ENCODE measurements around the gene TULP3.

The TULP3 gene

GRCh38 chr12:2853626-2854025 lies 37.1 kb upstream of the TULP3 start:
- Histone ChIP-seq H3K27ac (ENCODE audit: insufficient read depth in 1 of 2, low read depth in 1 of 2, low read length in 2 of 2, poor library complexity in 1 of 2, severe bottlenecking in 2 of 2) (no peak overlapping the region), H3K4me1 (ENCODE audit: control extremely low read depth in 1 of 4, control insufficient read depth in 4 of 4, insufficient read depth in 4 of 4, low read length in 3 of 4) (no peaks in the 10 kb centered on the region), H3K4me3 (ENCODE audit: control insufficient read depth in 1 of 7, extremely low read depth in 1 of 7, insufficient read depth in 4 of 7, low read depth in 2 of 7, low read length in 6 of 7) (no peak overlapping the region), H3K36me3 (ENCODE audit: control insufficient read depth in 4 of 4, insufficient read depth in 4 of 4, low read length in 3 of 4) (peaks cover under 1 to 16% (median 10%) of the 10 kb centered on the region in 4 experiments), H3K9me3 (ENCODE audit: control extremely low read depth in 1 of 5, control insufficient read depth in 4 of 5, insufficient read depth in 2 of 5, low read depth in 1 of 5, low read length in 4 of 5) (no peaks in the 10 kb centered on the region), H3K27me3 (replicated peaks in 2 of 5; ENCODE audit: control insufficient read depth in 4 of 5, insufficient read depth in 5 of 5, low read length in 4 of 5) (no peaks in the 10 kb centered on the region)
- DNase-seq, result peak; percentile 45 to 66 (median 61)
- ChIA-PET CTCF (interaction anchor here (0.7 to 3.5 kb wide), 12 partner anchors 8 to 278 kb away, joined by 3 to 27 read pairs (median 8); no protein-coding TSS in a partner anchor), POLR2A (no interaction called here)
- 11% methylated on average over 7 of the region's 11 CpGs for WGBS (ENCODE audit: insufficient coverage)

GRCh38 chr12:2854669-2855453 lies 35.8 kb upstream of the TULP3 start:
- WGBS (ENCODE audit: insufficient coverage), result 97% methylated on average over 20 of the region's 25 CpGs
- no peak overlapping the region for H3K27ac ChIP-seq (ENCODE audit: insufficient read depth in 1 of 2, low read depth in 1 of 2, low read length in 2 of 2, poor library complexity in 1 of 2, severe bottlenecking in 2 of 2)

GRCh38 chr12:2855546-2855945 lies 35.1 kb upstream of the TULP3 start:
- ChIA-PET POLR2A (no interaction called here), CTCF (interaction anchor here (1.3 to 3.5 kb wide), 4 partner anchors 10 to 186 kb away, joined by 3 to 18 read pairs (median 14); no protein-coding TSS in a partner anchor)
- Histone ChIP-seq H3K9me3 (ENCODE audit: control extremely low read depth in 1 of 5, control insufficient read depth in 4 of 5, insufficient read depth in 2 of 5, low read depth in 1 of 5, low read length in 4 of 5) (no peaks in the 10 kb centered on the region), H3K27ac (ENCODE audit: insufficient read depth in 1 of 2, low read depth in 1 of 2, low read length in 2 of 2, poor library complexity in 1 of 2, severe bottlenecking in 2 of 2) (no peak overlapping the region), H3K4me1 (ENCODE audit: control extremely low read depth in 1 of 4, control insufficient read depth in 4 of 4, insufficient read depth in 4 of 4, low read length in 3 of 4) (no peaks in the 10 kb centered on the region), H3K27me3 (replicated peaks in 2 of 5; ENCODE audit: control insufficient read depth in 4 of 5, insufficient read depth in 5 of 5, low read length in 4 of 5) (no peaks in the 10 kb centered on the region), H3K36me3 (ENCODE audit: control insufficient read depth in 4 of 4, insufficient read depth in 4 of 4, low read length in 3 of 4) (peaks cover 3 to 27% (median 20%) of the 10 kb centered on the region in 4 experiments), H3K4me3 (ENCODE audit: control insufficient read depth in 1 of 7, extremely low read depth in 1 of 7, insufficient read depth in 4 of 7, low read depth in 2 of 7, low read length in 6 of 7) (no peak overlapping the region)
- no peak for DNase-seq
- WGBS (ENCODE audit: insufficient coverage), result 98% methylated on average over 6 of the region's 7 CpGs

More at GRCh38 chr12:2854669-2855453, 35.8 kb upstream of the TULP3 start:
- no peak for DNase-seq
- no peaks in the 10 kb centered on the region for H3K4me1 ChIP-seq (ENCODE audit: control extremely low read depth in 1 of 4, control insufficient read depth in 4 of 4, insufficient read depth in 4 of 4, low read length in 3 of 4)
- H3K36me3 ChIP-seq (ENCODE audit: control insufficient read depth in 4 of 4, insufficient read depth in 4 of 4, low read length in 3 of 4), result peaks cover 3 to 27% (median 19%) of the 10 kb centered on the region in 4 experiments
- H3K4me3 ChIP-seq (ENCODE audit: control insufficient read depth in 1 of 7, extremely low read depth in 1 of 7, insufficient read depth in 4 of 7, low read depth in 2 of 7, low read length in 6 of 7), result no peak overlapping the region
- H3K9me3 ChIP-seq (ENCODE audit: control extremely low read depth in 1 of 5, control insufficient read depth in 4 of 5, insufficient read depth in 2 of 5, low read depth in 1 of 5, low read length in 4 of 5), result no peaks in the 10 kb centered on the region
- CTCF ChIA-PET, result interaction anchor here (0.9 to 3.5 kb wide), 13 partner anchors 9 to 187 kb away, joined by 3 to 27 read pairs (median 7); no protein-coding TSS in a partner anchor
- POLR2A ChIA-PET, result no interaction called here
- no peaks in the 10 kb centered on the region for H3K27me3 ChIP-seq (replicated peaks in 2 of 5; ENCODE audit: control insufficient read depth in 4 of 5, insufficient read depth in 5 of 5, low read length in 4 of 5)

GRCh38 chr12:2856051-2856450 lies 34.6 kb upstream of the TULP3 start:
- no peak overlapping the region for H3K4me3 ChIP-seq (ENCODE audit: control insufficient read depth in 1 of 7, extremely low read depth in 1 of 7, insufficient read depth in 4 of 7, low read depth in 2 of 7, low read length in 6 of 7)
- H3K27ac ChIP-seq (ENCODE audit: insufficient read depth in 1 of 2, low read depth in 1 of 2, low read length in 2 of 2, poor library complexity in 1 of 2, severe bottlenecking in 2 of 2), result no peak overlapping the region
- DNase-seq, result no peak
- WGBS (ENCODE audit: insufficient coverage), result 94% methylated on average over 2 of the region's 3 CpGs
- no peaks in the 10 kb centered on the region for H3K9me3 ChIP-seq (ENCODE audit: control extremely low read depth in 1 of 5, control insufficient read depth in 4 of 5, insufficient read depth in 2 of 5, low read depth in 1 of 5, low read length in 4 of 5)
- H3K27me3 ChIP-seq (replicated peaks in 2 of 5; ENCODE audit: control insufficient read depth in 4 of 5, insufficient read depth in 5 of 5, low read length in 4 of 5), result no peaks in the 10 kb centered on the region
- ChIA-PET CTCF (interaction anchor here (1.3 to 3.5 kb wide), 3 partner anchors 11 to 178 kb away, joined by 3 to 18 read pairs (median 15); no protein-coding TSS in a partner anchor), POLR2A (no interaction called here)
- peaks cover 3 to 27% (median 20%) of the 10 kb centered on the region in 4 experiments for H3K36me3 ChIP-seq (ENCODE audit: control insufficient read depth in 4 of 4, insufficient read depth in 4 of 4, low read length in 3 of 4)
- H3K4me1 ChIP-seq (ENCODE audit: control extremely low read depth in 1 of 4, control insufficient read depth in 4 of 4, insufficient read depth in 4 of 4, low read length in 3 of 4), result no peaks in the 10 kb centered on the region

GRCh38 chr12:2857021-2857431 lies 33.7 kb upstream of the TULP3 start, which contains the start of gene TEX52:
Gene TEX52 (minus strand): TSS chr12:2857039. CDS start chr12:2857026, 13 bp downstream.
- peaks cover 3 to 33% (median 20%) of the 10 kb centered on the region in 4 experiments for H3K36me3 ChIP-seq (ENCODE audit: control insufficient read depth in 4 of 4, insufficient read depth in 4 of 4, low read length in 3 of 4)
- no peak within 1 kb of the TSS for H3K4me3 ChIP-seq (ENCODE audit: control insufficient read depth in 1 of 7, extremely low read depth in 1 of 7, insufficient read depth in 4 of 7, low read depth in 2 of 7, low read length in 6 of 7)
- H3K27ac ChIP-seq (ENCODE audit: insufficient read depth in 1 of 2, low read depth in 1 of 2, low read length in 2 of 2, poor library complexity in 1 of 2, severe bottlenecking in 2 of 2), result no peak within 1 kb of the TSS
- WGBS (ENCODE audit: insufficient coverage), result 88% methylated on average over 2 of the region's 3 CpGs
- CTCF ChIA-PET, result interaction anchor here (1.2 to 1.3 kb wide), 2 partner anchors 15 to 26 kb away, joined by 3 read pairs; no protein-coding TSS in a partner anchor
- no peaks in the 10 kb centered on the region for H3K27me3 ChIP-seq (replicated peaks in 2 of 5; ENCODE audit: control insufficient read depth in 4 of 5, insufficient read depth in 5 of 5, low read length in 4 of 5)
- DNase-seq, result no peak
- H3K4me1 ChIP-seq (ENCODE audit: control extremely low read depth in 1 of 4, control insufficient read depth in 4 of 4, insufficient read depth in 4 of 4, low read length in 3 of 4), result no peaks in the 10 kb centered on the region
- POLR2A ChIA-PET, result no interaction called here
- H3K9me3 ChIP-seq (ENCODE audit: control extremely low read depth in 1 of 5, control insufficient read depth in 4 of 5, insufficient read depth in 2 of 5, low read depth in 1 of 5, low read length in 4 of 5), result no peaks in the 10 kb centered on the region

- Histone ChIP-seq H3K9me3 (ENCODE audit: control extremely low read depth in 1 of 5, control insufficient read depth in 4 of 5, insufficient read depth in 2 of 5, low read depth in 1 of 5, low read length in 4 of 5) (no peaks in the 10 kb centered on the region), H3K4me1 (ENCODE audit: control extremely low read depth in 1 of 4, control insufficient read depth in 4 of 4, insufficient read depth in 4 of 4, low read length in 3 of 4) (no peaks in the 10 kb centered on the region), H3K27me3 (replicated peaks in 2 of 5; ENCODE audit: control insufficient read depth in 4 of 5, insufficient read depth in 5 of 5, low read length in 4 of 5) (no peaks in the 10 kb centered on the region), H3K27ac (ENCODE audit: insufficient read depth in 1 of 2, low read depth in 1 of 2, low read length in 2 of 2, poor library complexity in 1 of 2, severe bottlenecking in 2 of 2) (no peak overlapping the region), H3K36me3 (ENCODE audit: control insufficient read depth in 4 of 4, insufficient read depth in 4 of 4, low read length in 3 of 4) (peaks cover 3 to 38% (median 20%) of the 10 kb centered on the region in 4 experiments), H3K4me3 (ENCODE audit: control insufficient read depth in 1 of 7, extremely low read depth in 1 of 7, insufficient read depth in 4 of 7, low read depth in 2 of 7, low read length in 6 of 7) (no peak overlapping the region)
- ChIA-PET POLR2A (interaction anchor here (1.0 kb wide), 1 partner anchor 30 kb away, joined by 3 read pairs; no protein-coding TSS in a partner anchor), CTCF (interaction anchor here (1.0 to 1.2 kb wide), 3 partner anchors 15 to 173 kb away, joined by 3 read pairs; no protein-coding TSS in a partner anchor)
- no peak for DNase-seq
- WGBS (ENCODE audit: insufficient coverage), result 100% methylated on average over 5 of the region's 7 CpGs
These were observed 33.1 kb upstream of the TULP3 start for GRCh38 chr12:2857576-2857975.

GRCh38 chr12:2858334-2858733 lies 32.4 kb upstream of the TULP3 start:
- POLR2A ChIA-PET, result interaction anchor here (1.0 kb wide), 1 partner anchor 31 kb away, joined by 3 read pairs; no protein-coding TSS in a partner anchor
- no peak overlapping the region for H3K4me3 ChIP-seq (ENCODE audit: control insufficient read depth in 1 of 7, extremely low read depth in 1 of 7, insufficient read depth in 4 of 7, low read depth in 2 of 7, low read length in 6 of 7)
- no peaks in the 10 kb centered on the region for H3K4me1 ChIP-seq (ENCODE audit: control extremely low read depth in 1 of 4, control insufficient read depth in 4 of 4, insufficient read depth in 4 of 4, low read length in 3 of 4)
- H3K9me3 ChIP-seq (ENCODE audit: control extremely low read depth in 1 of 5, control insufficient read depth in 4 of 5, insufficient read depth in 2 of 5, low read depth in 1 of 5, low read length in 4 of 5), result no peaks in the 10 kb centered on the region
- peaks cover 5 to 46% (median 23%) of the 10 kb centered on the region in 4 experiments for H3K36me3 ChIP-seq (ENCODE audit: control insufficient read depth in 4 of 4, insufficient read depth in 4 of 4, low read length in 3 of 4)
- 100% methylated on average over 2 of the region's 2 CpGs for WGBS (ENCODE audit: insufficient coverage)
- H3K27me3 ChIP-seq (replicated peaks in 2 of 5; ENCODE audit: control insufficient read depth in 4 of 5, insufficient read depth in 5 of 5, low read length in 4 of 5), result no peaks in the 10 kb centered on the region
- no peak for DNase-seq
- no peak overlapping the region for H3K27ac ChIP-seq (ENCODE audit: insufficient read depth in 1 of 2, low read depth in 1 of 2, low read length in 2 of 2, poor library complexity in 1 of 2, severe bottlenecking in 2 of 2)
- CTCF ChIA-PET, result interaction anchor here (1.0 to 1.2 kb wide), 2 partner anchors 86 to 172 kb away, joined by 3 read pairs; no protein-coding TSS in a partner anchor
